ENCODE results near the gene SPANXB1.
"Not testable (repeated sequence)": the region's sequence is repeated elsewhere in the genome, so short reads cannot be mapped to it uniquely, and the experiment has no call there.

SPANXB1 gene

GRCh38 chrX:141002568-141002967 lies at the start of gene SPANXB1:
SPANXB1 (plus strand) TSS chrX:141002594; CDS start chrX:141002694, 100 bp downstream.
- DNase-seq = not testable (repeated sequence)

GRCh38 chrX:140967036-140967435 lies 35.4 kb upstream of the SPANXB1 start:
- DNase-seq = no peak

GRCh38 chrX:140971099-140971795 lies 31.1 kb upstream of the SPANXB1 start:
- no peak for DNase-seq

- DNase-seq = no peak
These were observed 26.9 kb upstream of the SPANXB1 start for GRCh38 chrX:140975472-140975871.

GRCh38 chrX:140980271-140980670 lies 22.1 kb upstream of the SPANXB1 start:
- no peak for DNase-seq

GRCh38 chrX:140983730-140984129 lies 18.7 kb upstream of the SPANXB1 start:
- DNase-seq = no peak

GRCh38 chrX:141005243-141005642 lies 2.8 kb downstream of the SPANXB1 start:
- not testable (repeated sequence) for DNase-seq

- not testable (repeated sequence) for DNase-seq
These were observed 41.9 kb downstream of the SPANXB1 start for GRCh38 chrX:141044246-141044645.

- not testable (repeated sequence) for DNase-seq
These were observed 47.5 kb downstream of the SPANXB1 start for GRCh38 chrX:141049878-141050277.

GRCh38 chrX:141052098-141052497 lies 49.7 kb downstream of the SPANXB1 start:
- not testable (repeated sequence) for DNase-seq

Measured in NCI-H187 (cell line).